ENCODE results near the gene CTSZ.
"Not testable (repeated sequence)": the region's sequence is repeated elsewhere in the genome, so short reads cannot be mapped to it uniquely, and the experiment has no call there.

Gene CTSZ

DNA sequence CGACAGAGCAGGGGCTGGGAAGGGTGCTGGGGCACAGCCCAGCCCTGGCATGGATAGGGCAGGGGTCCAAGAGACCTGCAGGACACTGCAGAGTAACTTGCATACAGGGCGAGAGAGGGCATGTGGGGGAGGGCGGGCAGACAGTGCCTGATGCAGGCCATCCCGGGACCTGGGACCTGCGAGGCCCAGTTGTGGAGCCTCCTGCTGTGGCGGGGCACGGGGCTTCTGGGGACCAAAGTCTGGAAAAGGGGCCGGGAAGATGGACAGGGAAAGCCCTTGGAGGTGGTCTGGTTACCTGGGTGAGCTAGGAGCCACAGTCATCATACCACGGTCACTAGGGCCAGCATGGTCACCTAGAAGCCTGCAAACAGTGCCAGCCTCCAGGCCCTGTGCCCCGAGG, 11.8 kb upstream of the CTSZ start:
- Histone ChIP-seq H3K36me3 (ENCODE audit: control insufficient read depth, low read depth, low read length) (peaks cover 13% of the 10 kb centered on the region), H3K4me3 (ENCODE audit: low read length) (no peak overlapping the region), H3K27me3 (ENCODE audit: control insufficient read depth, insufficient read depth, low read length) (no peaks in the 10 kb centered on the region), H3K9ac (ENCODE audit: low read length) (no peak overlapping the region), H3K4me1 (ENCODE audit: control insufficient read depth, low read depth, low read length) (no peaks in the 10 kb centered on the region), H3K9me3 (ENCODE audit: control insufficient read depth, low read depth, low read length) (no peaks in the 10 kb centered on the region), H3K27ac (ENCODE audit: low read length) (no peak overlapping the region)

DNA sequence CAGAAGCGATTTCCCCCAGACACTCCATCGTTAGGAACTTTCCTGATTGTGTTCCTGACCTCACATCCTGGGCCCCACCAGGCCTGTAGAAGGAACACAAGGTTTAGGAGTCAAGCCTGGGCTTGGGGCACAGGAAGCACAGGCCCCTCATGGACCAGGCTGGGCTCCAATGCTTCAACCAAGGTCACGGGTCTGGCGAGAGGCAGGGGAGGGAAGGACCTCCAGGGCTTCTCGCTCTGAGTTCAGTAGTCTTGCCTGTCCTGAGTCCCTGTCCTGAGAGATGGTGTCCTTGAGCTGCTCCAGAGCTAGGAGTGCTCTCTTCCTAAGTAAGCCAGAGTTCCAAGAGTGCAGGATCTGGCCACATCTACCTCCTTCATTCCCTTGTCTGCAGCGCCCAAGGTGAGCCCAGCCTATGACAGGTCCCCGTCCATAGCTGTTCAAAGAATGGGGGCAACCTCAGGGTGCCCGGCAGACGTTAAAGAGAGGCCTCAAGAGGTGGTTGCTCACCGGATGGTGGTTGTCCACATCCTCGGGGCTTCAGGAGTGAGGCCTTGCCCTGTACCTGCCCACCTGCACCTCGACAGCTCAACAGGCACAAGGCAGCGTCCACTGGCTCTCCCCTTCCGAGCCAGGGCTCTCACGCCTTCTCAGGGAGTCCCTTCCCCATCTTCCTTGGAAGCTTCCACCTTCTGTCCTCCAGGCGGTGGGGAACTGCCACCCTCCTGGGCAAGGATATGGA, 10.6 kb upstream of the CTSZ start:
- Histone ChIP-seq H3K4me3 (ENCODE audit: low read length) (no peak overlapping the region), H3K9ac (ENCODE audit: low read length) (no peak overlapping the region), H3K36me3 (ENCODE audit: control insufficient read depth, low read depth, low read length) (peaks cover 3% of the 10 kb centered on the region), H3K4me1 (ENCODE audit: control insufficient read depth, low read depth, low read length) (no peaks in the 10 kb centered on the region), H3K27ac (ENCODE audit: low read length) (no peak overlapping the region), H3K9me3 (ENCODE audit: control insufficient read depth, low read depth, low read length) (no peaks in the 10 kb centered on the region), H3K27me3 (ENCODE audit: control insufficient read depth, insufficient read depth, low read length) (no peaks in the 10 kb centered on the region)

DNA sequence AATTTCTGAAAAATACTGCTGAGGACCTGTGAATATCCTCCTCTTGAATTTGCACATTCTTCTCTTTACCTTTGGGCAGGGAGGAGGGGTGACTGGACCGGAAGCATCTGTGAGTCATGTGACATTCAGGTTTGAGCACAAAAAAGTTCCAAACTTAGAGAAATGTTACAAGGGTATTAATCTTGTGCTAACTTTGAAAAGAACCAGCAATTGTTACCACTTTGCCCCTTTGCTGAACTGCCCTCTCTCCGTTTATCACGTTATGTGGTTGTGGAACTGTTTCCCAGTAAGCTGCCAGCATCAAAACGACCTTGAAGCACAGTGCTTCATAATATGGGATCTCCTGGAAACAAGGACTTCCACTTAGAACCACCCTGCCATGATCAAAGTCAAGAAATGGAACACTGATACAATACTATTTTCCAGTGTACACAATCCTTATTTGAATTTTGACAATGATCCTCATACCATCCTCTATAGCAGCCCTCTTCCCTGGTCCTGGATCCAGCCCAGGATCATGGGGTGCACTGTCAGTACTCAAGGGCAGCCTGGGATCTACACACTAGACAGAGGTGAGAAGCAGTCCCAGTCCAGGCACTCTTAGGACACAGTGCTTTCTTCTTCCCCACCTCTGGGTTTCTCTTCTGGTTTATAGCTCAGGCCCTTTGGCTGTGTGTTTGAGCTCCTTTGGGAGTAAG, 9.9 kb upstream of the CTSZ start:
- no peak overlapping the region for H3K9ac ChIP-seq (ENCODE audit: low read length)
- H3K36me3 ChIP-seq (ENCODE audit: control insufficient read depth, low read depth, low read length): no peaks in the 10 kb centered on the region
- no peaks in the 10 kb centered on the region for H3K9me3 ChIP-seq (ENCODE audit: control insufficient read depth, low read depth, low read length)
- H3K4me1 ChIP-seq (ENCODE audit: control insufficient read depth, low read depth, low read length): no peaks in the 10 kb centered on the region
- no peak overlapping the region for H3K4me3 ChIP-seq (ENCODE audit: low read length)
- H3K27me3 ChIP-seq (ENCODE audit: control insufficient read depth, insufficient read depth, low read length): no peaks in the 10 kb centered on the region
- H3K27ac ChIP-seq (ENCODE audit: low read length): no peak overlapping the region

- Histone ChIP-seq H3K4me3 (ENCODE audit: low read length) (no peak overlapping the region), H3K9me3 (ENCODE audit: control insufficient read depth, low read depth, low read length) (no peaks in the 10 kb centered on the region), H3K9ac (ENCODE audit: low read length) (no peak overlapping the region), H3K4me1 (ENCODE audit: control insufficient read depth, low read depth, low read length) (peaks cover 3% of the 10 kb centered on the region), H3K27ac (ENCODE audit: low read length) (no peak overlapping the region), H3K27me3 (ENCODE audit: control insufficient read depth, insufficient read depth, low read length) (no peaks in the 10 kb centered on the region), H3K36me3 (ENCODE audit: control insufficient read depth, low read depth, low read length) (no peaks in the 10 kb centered on the region)
These were observed 9.0 kb upstream of the CTSZ start for GRCh38 chr20:59015812-59016711.

DNA sequence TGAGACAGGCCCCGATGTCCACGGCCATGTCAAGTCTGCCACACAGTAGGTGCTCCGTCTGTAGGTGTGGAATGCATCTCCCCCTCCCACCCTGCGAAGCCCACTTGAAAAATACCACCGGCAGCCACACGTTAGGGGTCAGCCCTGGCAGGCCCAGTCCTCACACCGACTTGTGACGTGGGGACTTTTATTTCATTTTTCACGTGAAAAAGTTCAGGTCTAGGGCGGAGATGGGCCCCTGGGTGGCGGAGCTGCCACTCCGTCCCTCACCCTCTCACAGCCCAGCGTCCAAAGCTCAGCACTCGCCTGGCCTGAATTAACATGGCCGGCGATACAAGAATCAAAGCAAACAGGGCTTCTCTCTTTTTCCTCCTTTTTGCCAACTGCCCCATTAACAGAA, 8.4 kb upstream of the CTSZ start:
- Histone ChIP-seq H3K9ac (ENCODE audit: low read length) (no peak overlapping the region), H3K9me3 (ENCODE audit: control insufficient read depth, low read depth, low read length) (no peaks in the 10 kb centered on the region), H3K4me1 (ENCODE audit: control insufficient read depth, low read depth, low read length) (peaks cover 4% of the 10 kb centered on the region), H3K27me3 (ENCODE audit: control insufficient read depth, insufficient read depth, low read length) (no peaks in the 10 kb centered on the region), H3K4me3 (ENCODE audit: low read length) (no peak overlapping the region), H3K27ac (ENCODE audit: low read length) (no peak overlapping the region), H3K36me3 (ENCODE audit: control insufficient read depth, low read depth, low read length) (no peaks in the 10 kb centered on the region)

GRCh38 chr20:59014680-59015389, 7.8 kb upstream of the CTSZ start:
- Histone ChIP-seq H3K4me1 (ENCODE audit: control insufficient read depth, low read depth, low read length) (peaks cover 4% of the 10 kb centered on the region), H3K27ac (ENCODE audit: low read length) (no peak overlapping the region), H3K9ac (ENCODE audit: low read length) (no peak overlapping the region)

GRCh38 chr20:59013959-59014608, 7.0 kb upstream of the CTSZ start:
- Histone ChIP-seq H3K9me3 (ENCODE audit: control insufficient read depth, low read depth, low read length) (no peaks in the 10 kb centered on the region), H3K9ac (ENCODE audit: low read length) (no peak overlapping the region), H3K4me3 (ENCODE audit: low read length) (no peak overlapping the region), H3K4me1 (ENCODE audit: control insufficient read depth, low read depth, low read length) (peaks cover 4% of the 10 kb centered on the region), H3K27me3 (ENCODE audit: control insufficient read depth, insufficient read depth, low read length) (no peaks in the 10 kb centered on the region), H3K27ac (ENCODE audit: low read length) (no peak overlapping the region), H3K36me3 (ENCODE audit: control insufficient read depth, low read depth, low read length) (no peaks in the 10 kb centered on the region)

More at GRCh38 chr20:59014680-59015389, 7.8 kb upstream of the CTSZ start:
- Histone ChIP-seq H3K9me3 (ENCODE audit: control insufficient read depth, low read depth, low read length) (no peaks in the 10 kb centered on the region), H3K4me3 (ENCODE audit: low read length) (no peak overlapping the region), H3K36me3 (ENCODE audit: control insufficient read depth, low read depth, low read length) (no peaks in the 10 kb centered on the region), H3K27me3 (ENCODE audit: control insufficient read depth, insufficient read depth, low read length) (no peaks in the 10 kb centered on the region)

DNA sequence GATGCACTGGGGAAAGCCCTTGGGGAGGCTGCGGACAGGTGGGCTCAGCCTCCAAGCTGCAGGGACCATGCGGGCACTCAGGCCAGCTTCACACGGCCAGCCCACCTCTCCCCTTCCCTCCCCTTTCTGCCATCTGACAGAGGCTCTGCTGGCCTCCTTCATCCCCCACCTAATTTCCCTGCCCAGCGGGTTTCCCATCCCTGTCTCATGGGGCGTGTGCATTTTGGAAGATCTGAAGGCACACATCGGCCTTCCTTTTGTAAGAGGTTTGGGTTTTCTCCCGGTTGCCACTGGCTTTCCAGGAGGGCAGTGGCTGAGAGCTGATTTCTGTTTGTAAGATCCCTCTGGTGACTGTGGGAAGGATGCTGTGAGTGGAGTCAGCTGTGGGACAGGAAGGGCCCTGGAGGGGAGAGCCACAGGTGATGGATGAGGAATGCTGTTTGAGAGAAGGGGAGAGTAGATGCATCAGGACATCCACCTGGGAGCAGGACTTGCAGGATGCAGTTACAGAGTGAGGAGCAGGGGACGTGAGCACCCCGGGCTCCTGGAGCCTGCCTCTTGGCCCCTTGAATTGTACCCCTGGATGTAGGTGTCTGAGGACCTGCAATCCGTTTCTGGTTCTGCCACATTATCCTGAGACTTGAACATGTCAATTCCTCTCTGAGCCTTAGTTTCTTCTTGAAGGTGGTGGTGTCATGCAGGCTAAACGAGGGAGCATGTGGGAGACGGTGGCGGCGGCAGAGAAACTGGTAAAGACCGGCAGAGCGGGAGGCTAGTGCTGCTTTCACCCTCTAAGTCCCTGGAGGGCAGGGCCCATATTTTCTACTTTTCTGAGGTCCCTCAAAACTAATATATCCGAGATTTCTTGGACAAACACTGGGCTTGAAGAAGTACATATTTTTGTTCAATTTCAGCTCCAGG, 6.2 kb upstream of the CTSZ start:
- H3K4me3 ChIP-seq (ENCODE audit: low read length): no peak overlapping the region
- peaks cover 4% of the 10 kb centered on the region for H3K27me3 ChIP-seq (ENCODE audit: control insufficient read depth, insufficient read depth, low read length)
- peaks cover 4% of the 10 kb centered on the region for H3K4me1 ChIP-seq (ENCODE audit: control insufficient read depth, low read depth, low read length)

DNA sequence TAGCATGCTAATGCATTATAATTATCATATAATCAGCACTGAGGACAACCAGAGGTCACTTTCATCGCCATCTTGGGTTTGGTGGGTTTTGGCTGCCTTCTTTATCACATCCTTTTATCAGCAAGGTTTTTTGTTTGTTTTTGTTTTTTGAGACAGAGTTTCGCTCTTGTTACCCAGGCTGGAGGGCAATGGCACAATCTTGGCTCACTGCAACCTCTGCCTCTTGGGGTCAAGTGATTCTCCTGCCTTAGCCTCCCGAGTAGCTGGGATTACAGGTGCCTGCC, 4.8 kb upstream of the CTSZ start:
- H3K27ac ChIP-seq (ENCODE audit: low read length); H3K9ac ChIP-seq (ENCODE audit: low read length); H3K36me3 ChIP-seq (ENCODE audit: control insufficient read depth, low read depth, low read length); H3K9me3 ChIP-seq (ENCODE audit: control insufficient read depth, low read depth, low read length); H3K4me1 ChIP-seq (ENCODE audit: control insufficient read depth, low read depth, low read length); H3K4me3 ChIP-seq (ENCODE audit: low read length): not testable (repeated sequence)
- H3K27me3 ChIP-seq (ENCODE audit: control insufficient read depth, insufficient read depth, low read length): peaks cover 13% of the 10 kb centered on the region

More for the DNA sequence above, 6.2 kb upstream of the CTSZ start:
- no peaks in the 10 kb centered on the region for H3K36me3 ChIP-seq (ENCODE audit: control insufficient read depth, low read depth, low read length)
- H3K9ac ChIP-seq (ENCODE audit: low read length): no peak overlapping the region
- no peaks in the 10 kb centered on the region for H3K9me3 ChIP-seq (ENCODE audit: control insufficient read depth, low read depth, low read length)
- no peak overlapping the region for H3K27ac ChIP-seq (ENCODE audit: low read length)

Measured in iPS-18a (cell line).